H1 (cell line): Measurements from ENCODE around the gene ZDHHC24. TPM values are rescaled to one million over a fixed set of nuclear protein-coding genes. Genes with fewer than 3 reads are reported as not detected.

ENCODE experiments used
- TEAD4 ChIP-seq: IDR thresholded peaks from 2 replicates; pipeline ENCODE4 v1.6.1; 2012; ENCODE audit warnings: low read depth, low read length, inconsistent platforms, mixed read lengths
- polyA plus RNA-seq, 7 experiments: library from polyadenylated mRNA; depleted of rRNA in 3 of 7; stranded (reverse) in 5 of 7; unstranded in 2 of 7; fragments of >200 nt in 5 of 7; fragments of 200-250 nt in 2 of 7; gene quantifications; 1 replicate in 5 of 7; 2 replicates in 1 of 7; 4 replicates in 1 of 7; pipeline versions ENCODE4 v1.2.1 to v1.2.3, GENCODE V29; 2011 to 2013; ENCODE audit warnings: missing spikeins in 2 of 7, mixed read lengths in 2 of 7
- total RNA-seq: library from RNA; stranded (reverse); fragmentation: NEBNext Ultra II Directional; extraction: Animal tissue kit (Norgen Biotek cat#: 25700); gene quantifications from 2 replicates; pipeline ENCODE4 v1.2.1, GENCODE V29; 2021
- TF ChIP-seq, protein P1 (sequence below): fragments of 300-600 bp; sonication (generic); IDR thresholded peaks from 2 replicates; pipeline ENCODE4 v1.7.1; 2012; ENCODE audit warnings: low read length, moderate library complexity, mild to moderate bottlenecking, inconsistent platforms; ENCODE audit not compliant: insufficient replicate concordance

The ZDHHC24 gene
- total and polyA plus RNA-seq, 2 of the 8 experiments (the other 6 are each of a cell fraction or from before 2014, with no cell fraction given): 8.4 to 9.7 TPM

DNA sequence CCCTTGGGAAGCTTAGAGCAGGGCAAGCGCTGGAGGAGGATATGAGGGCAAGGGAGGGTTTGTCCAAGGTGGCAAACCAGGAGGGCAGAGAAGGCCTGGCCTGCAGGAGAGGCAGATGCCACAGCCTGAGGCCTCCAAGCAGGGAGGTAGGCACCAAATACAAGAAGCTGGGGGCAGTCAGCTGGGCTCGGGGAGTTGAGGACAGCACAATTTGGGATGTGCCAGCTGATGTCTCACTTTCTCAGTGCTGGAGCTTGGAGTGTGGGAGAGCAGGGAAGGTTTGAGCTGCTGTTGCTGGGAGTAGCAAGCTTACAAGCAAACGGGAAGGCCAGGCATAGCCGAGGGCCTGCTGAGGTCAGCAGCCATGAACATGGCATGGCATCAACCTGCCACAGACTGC, 4.0 kb downstream of the ZDHHC24 start (continued):
- TF ChIP-seq, protein P1, sequence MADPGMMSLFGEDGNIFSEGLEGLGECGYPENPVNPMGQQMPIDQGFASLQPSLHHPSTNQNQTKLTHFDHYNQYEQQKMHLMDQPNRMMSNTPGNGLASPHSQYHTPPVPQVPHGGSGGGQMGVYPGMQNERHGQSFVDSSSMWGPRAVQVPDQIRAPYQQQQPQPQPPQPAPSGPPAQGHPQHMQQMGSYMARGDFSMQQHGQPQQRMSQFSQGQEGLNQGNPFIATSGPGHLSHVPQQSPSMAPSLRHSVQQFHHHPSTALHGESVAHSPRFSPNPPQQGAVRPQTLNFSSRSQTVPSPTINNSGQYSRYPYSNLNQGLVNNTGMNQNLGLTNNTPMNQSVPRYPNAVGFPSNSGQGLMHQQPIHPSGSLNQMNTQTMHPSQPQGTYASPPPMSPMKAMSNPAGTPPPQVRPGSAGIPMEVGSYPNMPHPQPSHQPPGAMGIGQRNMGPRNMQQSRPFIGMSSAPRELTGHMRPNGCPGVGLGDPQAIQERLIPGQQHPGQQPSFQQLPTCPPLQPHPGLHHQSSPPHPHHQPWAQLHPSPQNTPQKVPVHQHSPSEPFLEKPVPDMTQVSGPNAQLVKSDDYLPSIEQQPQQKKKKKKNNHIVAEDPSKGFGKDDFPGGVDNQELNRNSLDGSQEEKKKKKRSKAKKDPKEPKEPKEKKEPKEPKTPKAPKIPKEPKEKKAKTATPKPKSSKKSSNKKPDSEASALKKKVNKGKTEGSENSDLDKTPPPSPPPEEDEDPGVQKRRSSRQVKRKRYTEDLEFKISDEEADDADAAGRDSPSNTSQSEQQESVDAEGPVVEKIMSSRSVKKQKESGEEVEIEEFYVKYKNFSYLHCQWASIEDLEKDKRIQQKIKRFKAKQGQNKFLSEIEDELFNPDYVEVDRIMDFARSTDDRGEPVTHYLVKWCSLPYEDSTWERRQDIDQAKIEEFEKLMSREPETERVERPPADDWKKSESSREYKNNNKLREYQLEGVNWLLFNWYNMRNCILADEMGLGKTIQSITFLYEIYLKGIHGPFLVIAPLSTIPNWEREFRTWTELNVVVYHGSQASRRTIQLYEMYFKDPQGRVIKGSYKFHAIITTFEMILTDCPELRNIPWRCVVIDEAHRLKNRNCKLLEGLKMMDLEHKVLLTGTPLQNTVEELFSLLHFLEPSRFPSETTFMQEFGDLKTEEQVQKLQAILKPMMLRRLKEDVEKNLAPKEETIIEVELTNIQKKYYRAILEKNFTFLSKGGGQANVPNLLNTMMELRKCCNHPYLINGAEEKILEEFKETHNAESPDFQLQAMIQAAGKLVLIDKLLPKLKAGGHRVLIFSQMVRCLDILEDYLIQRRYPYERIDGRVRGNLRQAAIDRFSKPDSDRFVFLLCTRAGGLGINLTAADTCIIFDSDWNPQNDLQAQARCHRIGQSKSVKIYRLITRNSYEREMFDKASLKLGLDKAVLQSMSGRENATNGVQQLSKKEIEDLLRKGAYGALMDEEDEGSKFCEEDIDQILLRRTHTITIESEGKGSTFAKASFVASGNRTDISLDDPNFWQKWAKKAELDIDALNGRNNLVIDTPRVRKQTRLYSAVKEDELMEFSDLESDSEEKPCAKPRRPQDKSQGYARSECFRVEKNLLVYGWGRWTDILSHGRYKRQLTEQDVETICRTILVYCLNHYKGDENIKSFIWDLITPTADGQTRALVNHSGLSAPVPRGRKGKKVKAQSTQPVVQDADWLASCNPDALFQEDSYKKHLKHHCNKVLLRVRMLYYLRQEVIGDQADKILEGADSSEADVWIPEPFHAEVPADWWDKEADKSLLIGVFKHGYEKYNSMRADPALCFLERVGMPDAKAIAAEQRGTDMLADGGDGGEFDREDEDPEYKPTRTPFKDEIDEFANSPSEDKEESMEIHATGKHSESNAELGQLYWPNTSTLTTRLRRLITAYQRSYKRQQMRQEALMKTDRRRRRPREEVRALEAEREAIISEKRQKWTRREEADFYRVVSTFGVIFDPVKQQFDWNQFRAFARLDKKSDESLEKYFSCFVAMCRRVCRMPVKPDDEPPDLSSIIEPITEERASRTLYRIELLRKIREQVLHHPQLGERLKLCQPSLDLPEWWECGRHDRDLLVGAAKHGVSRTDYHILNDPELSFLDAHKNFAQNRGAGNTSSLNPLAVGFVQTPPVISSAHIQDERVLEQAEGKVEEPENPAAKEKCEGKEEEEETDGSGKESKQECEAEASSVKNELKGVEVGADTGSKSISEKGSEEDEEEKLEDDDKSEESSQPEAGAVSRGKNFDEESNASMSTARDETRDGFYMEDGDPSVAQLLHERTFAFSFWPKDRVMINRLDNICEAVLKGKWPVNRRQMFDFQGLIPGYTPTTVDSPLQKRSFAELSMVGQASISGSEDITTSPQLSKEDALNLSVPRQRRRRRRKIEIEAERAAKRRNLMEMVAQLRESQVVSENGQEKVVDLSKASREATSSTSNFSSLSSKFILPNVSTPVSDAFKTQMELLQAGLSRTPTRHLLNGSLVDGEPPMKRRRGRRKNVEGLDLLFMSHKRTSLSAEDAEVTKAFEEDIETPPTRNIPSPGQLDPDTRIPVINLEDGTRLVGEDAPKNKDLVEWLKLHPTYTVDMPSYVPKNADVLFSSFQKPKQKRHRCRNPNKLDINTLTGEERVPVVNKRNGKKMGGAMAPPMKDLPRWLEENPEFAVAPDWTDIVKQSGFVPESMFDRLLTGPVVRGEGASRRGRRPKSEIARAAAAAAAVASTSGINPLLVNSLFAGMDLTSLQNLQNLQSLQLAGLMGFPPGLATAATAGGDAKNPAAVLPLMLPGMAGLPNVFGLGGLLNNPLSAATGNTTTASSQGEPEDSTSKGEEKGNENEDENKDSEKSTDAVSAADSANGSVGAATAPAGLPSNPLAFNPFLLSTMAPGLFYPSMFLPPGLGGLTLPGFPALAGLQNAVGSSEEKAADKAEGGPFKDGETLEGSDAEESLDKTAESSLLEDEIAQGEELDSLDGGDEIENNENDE: no peak
- TF ChIP-seq TEAD4: no peak
